HCT116 (cell line): ENCODE measurements around the gene ARFGEF3. TPM values are rescaled to one million over a fixed set of nuclear protein-coding genes. Genes with fewer than 3 reads are reported as not detected.

Experiments used
- ATAC-seq: fragments of 200-7000 bp; cut with Tn5 transposase; 2 replicates; pipeline ENCODE4 v1.9.1; 2020; ENCODE audit warnings: mild to moderate bottlenecking, moderate library complexity
- BruUV-seq: library from RNA; stranded (reverse); fragments of 400-500 nt; replicated peaks from 2 replicates; lab custom pipeline; 2021; lab: Mats Ljungman, UMichigan
- CTCF ChIA-PET: fragments of 300-600 bp; sonication (Branson Sonifier 250); formaldehyde crosslinking; loops from one replicate; lab custom pipeline; 2021; ENCODE audit warnings: antibody characterized with exemption; lab: Charles Lee
- POLR2A ChIA-PET: fragments of 300-600, 350-600 bp; sonication (Branson Sonifier 250); formaldehyde crosslinking; loops from one replicate; lab custom pipeline; 2021; ENCODE audit warnings: antibody characterized with exemption; lab: Charles Lee
- RAD21 ChIA-PET, 2 experiments: fragments of 300-600 bp; sonication (Branson Sonifier 250); formaldehyde crosslinking; loops; one replicate each; lab custom pipeline; 2023; ENCODE audit warnings: low total read pairs in 2 of 2; ENCODE audit not compliant: uncharacterized antibody in 2 of 2, unreplicated experiment in 2 of 2, low non-redundant PET in 1 of 2; lab: Charles Lee
- DNase-seq: peaks from one replicate; pipeline ENCODE4 v3.0.0-alpha.2; 2010; ENCODE audit warnings: low read depth, low spot score
- H2AFZ ChIP-seq: fragments of 200-600 bp; shearing (Covaris generic), sonication (generic); 2 replicates; pipeline ENCODE4 v1.6.1; 2017; ENCODE audit warnings: low read depth, mixed run types, mixed read lengths, antibody characterized with exemption, low read length; ENCODE audit not compliant: poor library complexity, severe bottlenecking
- H3K27ac ChIP-seq: 2 replicates; pipeline ENCODE4 v1.5.1; 2012; ENCODE audit warnings: low read depth, low read length
- H3K27me3 ChIP-seq: fragments of 200-600 bp; sonication (generic); 2 replicates; pipeline ENCODE4 v1.6.1; 2016; ENCODE audit warnings: mixed run types, low read length, mixed read lengths; ENCODE audit not compliant: insufficient read depth
- H3K36me3 ChIP-seq, 2 experiments: fragments of 200-500 bp in 1 of 2; fragments of 200-600 bp in 1 of 2; sonication (Bioruptor generic) in 1 of 2; sonication (generic) in 1 of 2; 2 replicates each; pipeline versions ENCODE4 v1.5.1 to v1.6.1; 2014 to 2016; ENCODE audit warnings: low read length in 2 of 2, inconsistent platforms in 1 of 2, mixed read lengths in 1 of 2, mixed run types in 1 of 2; ENCODE audit not compliant: insufficient read depth in 2 of 2, control insufficient read depth in 1 of 2
- H3K4me1 ChIP-seq, 2 experiments: fragments of 200-600 bp in 1 of 2; sonication (generic) in 1 of 2; 2 replicates each; pipeline versions ENCODE4 v1.5.1 to v1.6.1; 2012 to 2017; ENCODE audit warnings: low read length in 2 of 2, inconsistent platforms in 1 of 2, mild to moderate bottlenecking in 1 of 2, mixed read lengths in 1 of 2, mixed run types in 1 of 2, moderate library complexity in 1 of 2; ENCODE audit not compliant: insufficient read depth in 2 of 2, control insufficient read depth in 1 of 2
- H3K4me2 ChIP-seq: fragments of 200-600 bp; sonication (generic); 2 replicates; pipeline ENCODE4 v1.6.1; 2017; ENCODE audit warnings: mixed run types, low read length, mixed read lengths
- H3K4me3 ChIP-seq, 2 experiments: fragments of 200-600 bp in 1 of 2; sonication (generic) in 1 of 2; replicated peaks in 1 of 2; 2 replicates each; pipeline ENCODE4 v1.5.1; 2011 to 2016; ENCODE audit warnings: low read length in 2 of 2, control low read depth in 1 of 2, low read depth in 1 of 2, mild to moderate bottlenecking in 1 of 2, mixed read lengths in 1 of 2, mixed run types in 1 of 2
- H3K79me2 ChIP-seq: fragments of 200-600 bp; sonication (generic); 2 replicates; pipeline ENCODE4 v1.6.1; 2017; ENCODE audit warnings: mild to moderate bottlenecking, mixed run types, low read length, moderate library complexity, mixed read lengths; ENCODE audit not compliant: insufficient read depth
- H3K9ac ChIP-seq: fragments of 200-600 bp; sonication (generic); 2 replicates; pipeline ENCODE4 v1.6.1; 2016; ENCODE audit warnings: low read length, mixed read lengths
- H3K9me2 ChIP-seq: fragments of 200-600 bp; sonication (generic), shearing (Covaris generic); 2 replicates; pipeline ENCODE4 v1.6.1; 2017; ENCODE audit warnings: mixed run types, mild to moderate bottlenecking, moderate library complexity; ENCODE audit not compliant: insufficient read depth
- H3K9me3 ChIP-seq, 2 experiments: fragments of 200-500 bp in 1 of 2; fragments of 200-600 bp in 1 of 2; sonication (Bioruptor generic) in 1 of 2; sonication (generic) in 1 of 2; 2 replicates each; pipeline ENCODE4 v1.6.1; 2014 to 2017; ENCODE audit warnings: low read length in 2 of 2, mixed read lengths in 2 of 2, inconsistent platforms in 1 of 2, low read depth in 1 of 2, mild to moderate bottlenecking in 1 of 2, mixed run types in 1 of 2, moderate library complexity in 1 of 2; ENCODE audit not compliant: control insufficient read depth in 1 of 2, insufficient read depth in 1 of 2
- H4K20me1 ChIP-seq: fragments of 200-600 bp; sonication (generic), shearing (Covaris generic); 2 replicates; pipeline ENCODE4 v1.6.1; 2017; ENCODE audit warnings: mixed run types, mild to moderate bottlenecking, moderate library complexity; ENCODE audit not compliant: insufficient read depth
- CBX3 ChIP-seq: IDR thresholded peaks from 2 replicates; pipeline ENCODE4 v1.6.1; 2012; ENCODE audit warnings: low read depth
- EGR1 ChIP-seq: IDR thresholded peaks from 2 replicates; pipeline ENCODE4 v1.6.1; 2012; ENCODE audit warnings: low read depth
- EZH2phosphoT487 ChIP-seq: fragments of 200-600 bp; IDR thresholded peaks from 2 replicates; pipeline ENCODE4 v1.6.1; 2018; ENCODE audit warnings: antibody characterized with exemption, borderline replicate concordance
- POLR2AphosphoS5 ChIP-seq: IDR thresholded peaks from 2 replicates; pipeline ENCODE4 v1.6.1; 2011; ENCODE audit warnings: mild to moderate bottlenecking, low read depth, low read length, moderate library complexity
- SP1 ChIP-seq: IDR thresholded peaks from 2 replicates; pipeline ENCODE4 v1.6.1; 2012; ENCODE audit warnings: low read depth
- ZBTB33 ChIP-seq: IDR thresholded peaks from 2 replicates; pipeline ENCODE4 v1.6.1; 2011; ENCODE audit warnings: mild to moderate bottlenecking, low read length, moderate library complexity; ENCODE audit not compliant: insufficient replicate concordance; ENCODE audit errors: extremely low read depth
- intact Hi-C: fragments of 100-400 bp; cut with micrococcal nuclease; formaldehyde crosslinking; loops from 2 replicates; pipeline ENCODE4 v1.10.0; 2022
- total RNA-seq: library from RNA; stranded (reverse); gene quantifications from one replicate; pipeline ENCODE4 v1.2.1, GENCODE V29; 2021; ENCODE audit not compliant: unreplicated experiment

Gene ARFGEF3
- total RNA-seq, 1 experiment from 2014 or later: 3.8 TPM

- DNase-seq: no peak
- ChIA-PET CTCF (no interaction called here), POLR2A (no interaction called here)
Measured at GRCh38 chr6:138334000-138334399, 172.3 kb downstream of the ARFGEF3 start.

DNA sequence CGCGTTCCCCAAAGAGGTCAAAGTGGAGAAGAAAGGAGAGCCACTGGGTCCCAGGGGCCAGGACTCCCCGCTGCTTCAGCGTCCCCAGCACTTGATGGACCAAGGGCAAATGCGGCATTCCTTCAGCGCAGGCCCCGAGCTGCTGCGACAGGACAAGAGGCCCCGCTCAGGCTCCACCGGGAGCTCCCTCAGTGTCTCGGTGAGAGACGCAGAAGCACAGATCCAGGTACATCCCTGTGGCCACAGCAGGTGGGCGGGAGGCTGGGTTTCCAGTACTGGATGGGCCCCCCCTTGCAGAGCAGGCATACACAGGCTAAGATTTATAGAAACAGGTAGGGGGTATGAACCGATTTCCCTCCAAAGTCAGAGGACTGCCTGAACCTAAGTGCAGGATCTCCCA, 173.2 kb downstream of the ARFGEF3 start:
- DNase-seq (no peak), ATAC-seq (no peak)
- POLR2A ChIA-PET: no interaction called here

More at GRCh38 chr6:138334000-138334399, 172.3 kb downstream of the ARFGEF3 start:
- H2AFZ ChIP-seq: no peak overlapping the region
- H3K4me1 ChIP-seq: no peaks in the 10 kb centered on the region
- ATAC-seq: no peak
- RAD21 ChIA-PET: no interaction called here
- H3K9ac ChIP-seq: no peak overlapping the region
- no peak for TF ChIP-seq POLR2AphosphoS5
- TF ChIP-seq SP1: no peak
- no peak for TF ChIP-seq EGR1
- H3K4me3 ChIP-seq: no peak overlapping the region
- H3K27me3 ChIP-seq: no peaks in the 10 kb centered on the region
- intact Hi-C loops: no loop called here
- H4K20me1 ChIP-seq: no peaks in the 10 kb centered on the region
- H3K4me2 ChIP-seq: no peak overlapping the region
- no peak overlapping the region for H3K27ac ChIP-seq
- H3K79me2 ChIP-seq: no peaks in the 10 kb centered on the region
- no TSS peak for BruUV-seq
- no peaks in the 10 kb centered on the region for H3K9me2 ChIP-seq
- H3K9me3 ChIP-seq: no peaks in the 10 kb centered on the region
- no peaks in the 10 kb centered on the region for H3K36me3 ChIP-seq

More for the DNA sequence above, 173.2 kb downstream of the ARFGEF3 start:
- Histone ChIP-seq H3K4me2 (no peak overlapping the region), H3K9me3 (no peaks in the 10 kb centered on the region), H3K4me1 (no peaks in the 10 kb centered on the region), H2AFZ (no peak overlapping the region), H3K4me3 (no peak overlapping the region), H4K20me1 (no peaks in the 10 kb centered on the region), H3K36me3 (no peaks in the 10 kb centered on the region), H3K9me2 (no peaks in the 10 kb centered on the region), H3K27me3 (no peaks in the 10 kb centered on the region), H3K79me2 (no peaks in the 10 kb centered on the region), H3K9ac (no peak overlapping the region), H3K27ac (no peak overlapping the region)
- no TSS peak for BruUV-seq
- intact Hi-C loops: no loop called here
- no peak for TF ChIP-seq ZBTB33
- no peak for TF ChIP-seq CBX3
- TF ChIP-seq EZH2phosphoT487: no peak
- no peak for TF ChIP-seq SP1
- CTCF ChIA-PET: no interaction called here
- RAD21 ChIA-PET: no interaction called here
